AG04450 (cell line): ENCODE measurements around the gene HOMEZ. TPM values are rescaled to one million over a fixed set of nuclear protein-coding genes. Genes with fewer than 3 reads are reported as not detected.

Source experiments
- CTCF ChIA-PET: fragments of 300-600, 350-600 bp; formaldehyde crosslinking; extraction: SDS; loops from one replicate; lab custom pipeline; 2022; ENCODE audit warnings: antibody characterized with exemption, inconsistent platforms; lab: Charles Lee
- POLR2A ChIA-PET: fragments of 350-600 bp; formaldehyde crosslinking; extraction: SDS; loops from one replicate; lab custom pipeline; 2021; ENCODE audit warnings: antibody characterized with exemption, inconsistent platforms; lab: Yijun Ruan, JAX
- DNase-seq: peaks from one replicate; pipeline ENCODE4 v3.0.0-alpha.2; 2011; ENCODE audit warnings: low read depth, low spot score
- H3K27ac ChIP-seq: one replicate; pipeline ENCODE4 v1.5.1; 2012; ENCODE audit warnings: low read depth, low read length, control low read depth
- H3K27me3 ChIP-seq: one replicate; pipeline ENCODE4 v1.6.0; 2012; ENCODE audit warnings: low read length; ENCODE audit not compliant: control insufficient read depth, insufficient read depth
- H3K4me3 ChIP-seq: 2 replicates; pipeline ENCODE4 v1.5.1; 2011; ENCODE audit warnings: mild to moderate bottlenecking, low read depth, low read length, control low read depth
- H3K9me3 ChIP-seq: 2 replicates; pipeline ENCODE4 v1.5.1; 2012; ENCODE audit warnings: low read length; ENCODE audit not compliant: control insufficient read depth, insufficient read depth
- CTCF ChIP-seq: IDR thresholded peaks from 2 replicates; pipeline ENCODE4 v1.5.1; 2011; ENCODE audit warnings: low read depth, low read length, control low read depth, inconsistent platforms
- polyA plus RNA-seq: library from polyadenylated mRNA; depleted of rRNA; stranded (reverse); fragments of >200 nt; gene quantifications from 2 replicates; pipeline ENCODE4 v1.2.3, GENCODE V29; 2011

Gene HOMEZ
- polyA plus RNA-seq, 1 experiment: 11.2 TPM

DNA sequence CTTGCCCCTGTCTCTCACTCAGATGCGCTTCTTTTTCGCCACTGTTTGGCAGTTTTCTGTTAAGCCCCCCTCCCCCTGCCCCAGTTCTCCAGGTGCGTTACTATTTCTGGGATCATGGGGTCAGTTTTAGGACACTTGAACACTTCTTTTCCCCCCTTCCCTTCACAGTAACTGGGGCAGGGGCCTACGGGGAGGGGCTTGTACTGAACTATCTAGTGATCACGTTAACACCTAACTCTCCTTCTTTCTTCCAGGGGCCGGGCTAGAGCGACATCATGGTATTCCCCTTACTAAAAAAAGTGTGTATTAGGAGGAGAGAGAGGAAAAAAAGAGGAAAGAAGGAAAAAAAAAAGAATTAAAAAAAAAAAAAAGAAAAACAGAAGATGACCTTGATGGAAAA, 39.1 kb upstream of the HOMEZ start:
- Histone ChIP-seq H3K4me3 (no peak overlapping the region), H3K27me3 (no peaks in the 10 kb centered on the region), H3K9me3 (no peaks in the 10 kb centered on the region), H3K27ac (no peak overlapping the region)
- ChIA-PET CTCF (interaction anchor here (8.8 kb wide), 1 partner anchor 54 kb away, joined by 138 read pairs; no protein-coding TSS in a partner anchor), POLR2A (no interaction called here)
- no peak for TF ChIP-seq CTCF
- no peak for DNase-seq

DNA sequence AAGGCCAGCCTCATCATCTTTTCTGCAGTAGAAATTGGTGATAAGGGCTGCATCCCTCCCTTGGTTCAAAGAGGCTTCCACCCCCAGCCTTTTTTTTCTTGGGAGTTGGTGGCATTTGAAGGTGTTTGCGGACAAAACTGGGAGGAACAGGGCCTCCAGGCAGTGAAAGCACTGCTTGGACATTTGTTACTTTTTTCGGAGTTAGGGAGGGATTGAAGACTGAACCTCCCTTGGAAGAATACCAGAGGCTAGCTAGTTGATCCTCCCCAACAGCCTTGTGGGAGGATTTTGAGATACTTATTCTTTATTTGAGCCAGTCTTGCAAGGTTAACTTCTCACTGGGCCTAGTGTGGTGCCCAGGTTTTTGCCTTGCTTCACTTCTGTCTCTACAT, 38.5 kb upstream of the HOMEZ start:
- Histone ChIP-seq H3K4me3 (no peak overlapping the region), H3K27me3 (no peaks in the 10 kb centered on the region), H3K27ac (no peak overlapping the region), H3K9me3 (no peaks in the 10 kb centered on the region)
- DNase-seq: no peak
- CTCF ChIA-PET: interaction anchor here (8.8 kb wide), 1 partner anchor 55 kb away, joined by 138 read pairs; no protein-coding TSS in a partner anchor
- POLR2A ChIA-PET: no interaction called here
- no peak for TF ChIP-seq CTCF

GRCh38 chr14:23323838-23324454, 38.0 kb upstream of the HOMEZ start:
- ChIA-PET CTCF (interaction anchor here (8.8 kb wide), 1 partner anchor 56 kb away, joined by 138 read pairs; no protein-coding TSS in a partner anchor), POLR2A (no interaction called here)
- TF ChIP-seq CTCF: no peak
- Histone ChIP-seq H3K27ac (no peak overlapping the region), H3K27me3 (no peaks in the 10 kb centered on the region), H3K4me3 (no peak overlapping the region), H3K9me3 (no peaks in the 10 kb centered on the region)
- DNase-seq: no peak

DNA sequence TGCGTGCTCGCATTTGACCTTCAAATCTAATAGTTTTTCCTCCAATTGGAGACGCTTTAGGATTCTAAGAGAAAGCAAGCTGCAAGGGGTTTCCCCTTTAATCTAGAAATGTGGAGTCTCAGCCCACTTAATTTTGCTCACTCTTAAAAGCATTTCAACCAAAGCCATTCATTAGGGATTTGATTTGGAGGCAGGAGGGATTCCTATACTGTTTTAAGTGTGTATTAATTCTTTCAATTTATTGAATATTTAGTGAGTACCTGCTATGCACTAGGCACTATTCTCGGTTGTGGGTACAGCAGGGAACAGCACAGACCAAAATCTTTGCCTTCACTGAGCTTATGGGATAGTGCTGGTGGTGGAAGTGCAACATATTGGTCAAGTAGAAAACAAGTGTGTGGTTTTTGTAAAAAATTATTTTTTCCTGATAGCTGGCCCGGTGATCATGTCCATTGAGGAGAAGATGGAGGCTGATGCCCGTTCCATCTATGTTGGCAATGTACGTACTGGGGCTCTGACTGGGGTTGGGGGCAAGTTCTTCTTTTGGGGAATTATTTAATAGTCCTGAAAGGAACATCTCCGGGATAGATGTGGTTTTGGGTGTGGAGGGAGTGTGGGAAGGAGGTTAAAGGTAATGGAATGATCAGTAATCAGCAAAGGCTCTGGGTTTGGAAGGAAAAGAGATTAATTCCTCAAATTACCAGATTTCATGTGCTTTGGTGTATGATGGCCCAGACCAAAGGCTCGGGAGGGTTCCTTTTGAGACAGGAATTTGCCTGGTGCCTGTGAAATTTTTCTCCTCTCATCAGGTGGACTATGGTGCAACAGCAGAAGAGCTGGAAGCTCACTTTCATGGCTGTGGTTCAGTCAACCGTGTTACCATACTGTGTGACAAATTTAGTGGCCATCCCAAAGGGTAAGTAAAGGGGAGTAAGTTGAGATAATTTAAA, 36.9 kb upstream of the HOMEZ start:
- H3K27me3 ChIP-seq: no peaks in the 10 kb centered on the region
- TF ChIP-seq CTCF: no peak
- DNase-seq: no peak
- CTCF ChIA-PET: interaction anchor here (0.8 to 8.8 kb wide), 10 partner anchors 22 to 350 kb away, joined by 3 to 138 read pairs (median 3); partner anchors contain the start of gene ACIN1
- POLR2A ChIA-PET: interaction anchor here (0.7 to 3.2 kb wide), 8 partner anchors 17 to 233 kb away, joined by 3 to 54 read pairs (median 5); partner anchors contain the start of genes BCL2L2, HOMEZ, PPP1R3E and SLC22A17
- H3K27ac ChIP-seq: no peak overlapping the region
- H3K9me3 ChIP-seq: no peaks in the 10 kb centered on the region
- H3K4me3 ChIP-seq: peak overlapping the region; percentile 78
